GM18907 (cell line): ENCODE measurements around the gene SMTN.
"Not testable (repeated sequence)": the region's sequence is repeated elsewhere in the genome, so short reads cannot be mapped to it uniquely, and the experiment has no call there.

ENCODE experiments used
- ATAC-seq: cut with Tn5 transposase; IDR thresholded peaks from one replicate; pipeline ENCODE4 v1.9.1; 2021; ENCODE audit warnings: mild to moderate bottlenecking, moderate library complexity; ENCODE audit not compliant: unreplicated experiment

The SMTN gene

DNA sequence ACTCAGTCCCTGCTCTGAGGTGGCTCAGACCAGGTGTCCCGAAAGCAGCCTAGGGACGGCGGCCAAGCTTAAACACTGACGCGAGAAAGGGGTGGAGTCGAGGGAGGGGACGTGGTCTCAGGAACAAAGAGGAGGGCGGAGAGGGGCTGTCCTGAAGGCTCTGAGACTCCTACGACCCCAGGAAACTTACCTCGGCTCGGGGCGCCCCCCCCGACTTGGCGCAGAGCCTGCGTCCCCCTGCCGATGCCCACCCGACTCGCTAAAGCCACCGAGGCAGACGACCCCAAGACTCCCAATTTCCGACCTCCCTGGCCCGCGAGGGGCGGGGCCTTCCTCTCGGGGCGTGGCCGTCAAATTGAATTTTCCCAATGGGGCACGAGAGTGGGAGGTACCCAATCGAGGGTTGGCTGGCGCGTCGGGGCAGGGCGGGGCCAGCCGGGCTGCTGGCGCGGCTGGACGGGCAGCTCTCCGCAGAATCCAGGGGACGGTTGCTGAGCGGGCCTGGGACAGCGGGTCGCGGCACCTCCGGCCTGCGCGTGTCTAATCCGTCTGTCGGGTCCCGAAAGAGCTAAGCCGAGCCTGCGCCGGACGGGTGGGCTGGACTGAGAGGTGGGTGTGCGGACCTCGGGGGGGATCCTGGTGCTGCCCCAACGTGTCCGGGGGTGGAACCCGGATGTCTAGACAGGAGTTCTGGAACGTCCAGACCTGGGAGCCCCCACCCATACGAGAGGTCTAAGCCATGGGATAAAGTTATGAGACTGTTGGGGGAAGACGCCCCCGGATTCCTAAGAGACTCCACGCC, at the start of gene SMTN:
SMTN (plus strand) TSS at position 471 of the 802 bp plus-strand sequence. CDS start 1,941 bp downstream, outside the sequence.
- peak; percentile 48 for ATAC-seq

DNA sequence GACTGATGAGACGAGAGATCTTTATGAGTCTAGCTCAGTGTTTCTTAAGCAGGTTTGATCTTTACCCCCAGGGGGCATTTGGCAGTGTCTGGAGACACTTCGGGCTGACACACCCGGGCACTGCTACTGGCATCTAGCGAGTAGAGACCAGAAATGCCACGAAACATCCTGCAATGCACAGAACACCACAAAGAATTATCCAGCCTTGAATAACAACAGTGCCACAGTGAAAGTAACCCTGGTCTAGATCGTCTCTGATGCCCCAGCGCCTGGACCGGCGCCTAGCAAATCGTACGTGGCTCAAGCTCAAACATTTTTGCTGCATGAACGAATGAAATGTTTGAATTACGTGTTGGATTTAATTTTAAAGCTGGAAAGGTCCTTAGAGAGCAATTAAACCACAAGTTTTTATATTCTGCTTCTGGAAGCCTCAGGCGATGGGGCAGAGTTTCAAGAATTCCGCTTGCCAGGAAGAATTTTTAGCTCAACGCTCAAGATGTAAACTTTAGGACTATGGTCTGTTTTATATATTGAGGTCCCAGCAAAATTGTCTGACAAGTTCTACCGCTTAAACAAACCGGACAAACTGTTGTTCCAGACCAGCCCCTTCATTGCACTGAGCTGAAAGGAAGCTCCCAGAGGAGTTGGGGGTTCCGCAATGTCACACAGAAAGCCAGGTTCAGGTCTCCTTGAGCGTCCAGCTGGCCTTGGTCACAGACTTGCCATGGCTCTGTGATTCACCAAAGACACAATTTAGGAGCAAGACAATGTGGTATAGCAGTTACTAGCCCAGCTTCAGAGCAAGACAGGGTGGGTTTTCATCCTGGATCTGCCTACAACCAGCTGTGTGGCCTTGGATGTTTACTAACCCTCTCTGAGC, 44.2 kb upstream of the SMTN start:
- ATAC-seq: no peak

DNA sequence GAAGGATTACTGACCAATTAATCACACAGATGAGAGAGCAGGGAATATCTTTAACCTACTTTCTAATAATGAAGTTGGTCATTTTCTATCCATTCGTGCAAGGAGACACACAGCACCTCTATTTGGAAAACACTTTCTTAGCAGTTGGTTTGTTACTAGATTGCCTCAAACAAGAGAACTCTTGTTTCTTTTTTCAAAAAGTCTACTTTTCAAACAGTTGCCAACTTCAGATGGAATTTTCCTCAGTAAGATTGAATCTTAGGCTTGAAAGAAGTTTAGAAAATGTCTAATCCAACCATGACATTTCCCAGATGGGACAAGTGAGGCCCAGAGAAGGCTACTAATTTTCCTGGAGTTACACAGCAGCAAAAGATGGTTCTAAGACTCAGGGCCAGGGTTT, 42.4 kb upstream of the SMTN start:
- ATAC-seq: no peak

DNA sequence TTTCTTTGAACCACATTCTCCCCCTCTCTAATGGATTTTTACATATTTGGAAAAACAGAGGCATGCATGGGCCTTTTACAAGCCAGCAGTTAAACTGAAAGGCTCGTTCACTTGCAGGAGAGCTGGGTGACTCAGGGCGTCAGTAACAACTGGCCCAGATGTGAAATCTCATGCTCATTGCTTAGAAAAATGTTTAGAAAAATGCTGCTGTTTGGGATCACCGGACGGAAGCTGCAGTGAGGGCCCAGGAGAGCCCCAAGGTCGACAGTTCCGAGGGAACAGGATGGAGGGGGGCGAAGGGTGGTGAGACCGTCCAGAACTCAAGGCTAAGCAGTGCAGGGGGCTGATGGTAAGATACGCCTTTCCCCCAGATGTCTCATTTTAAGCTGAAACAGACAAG, 41.7 kb upstream of the SMTN start:
- no peak for ATAC-seq

DNA sequence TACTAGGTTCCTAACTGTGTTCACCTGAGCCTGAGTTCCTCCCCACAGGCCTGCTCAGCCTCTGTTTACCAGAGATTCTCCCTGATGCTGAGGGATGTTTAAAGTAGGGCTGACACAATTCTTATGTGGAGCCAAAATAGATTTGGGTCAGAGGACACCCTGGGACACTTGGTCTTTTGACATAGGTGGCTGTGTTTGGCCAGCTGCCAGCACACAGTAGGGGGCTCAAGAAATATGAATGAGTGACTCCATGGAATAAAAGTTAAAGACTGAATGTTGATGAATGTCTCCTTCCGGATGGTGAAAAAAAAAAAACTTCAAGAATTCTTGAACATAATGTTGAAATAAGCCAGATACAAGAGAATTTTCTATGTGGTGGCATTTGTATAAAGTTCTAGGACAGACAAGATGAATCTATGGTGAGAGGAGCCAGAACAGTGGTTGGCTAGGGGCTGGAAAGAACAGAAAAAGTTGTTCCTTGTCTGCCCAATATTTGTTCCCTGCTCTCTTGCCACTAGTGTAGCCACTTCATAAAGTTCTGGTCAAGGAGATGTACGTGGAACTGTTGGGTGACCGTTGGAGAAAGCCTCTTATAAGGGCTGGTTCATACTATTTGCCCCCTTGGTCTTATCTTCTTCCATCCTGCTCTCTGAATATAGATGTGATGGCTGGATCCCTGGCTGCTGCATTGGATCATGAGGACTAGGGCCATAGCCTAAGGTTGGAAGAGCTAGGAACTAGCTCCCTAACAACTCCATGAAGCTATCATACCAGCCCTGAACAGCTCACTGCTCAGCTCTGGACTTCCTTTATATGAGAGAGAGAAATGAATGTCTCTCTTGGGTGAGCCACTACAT, 40.3 kb upstream of the SMTN start:
- ATAC-seq: no peak

DNA sequence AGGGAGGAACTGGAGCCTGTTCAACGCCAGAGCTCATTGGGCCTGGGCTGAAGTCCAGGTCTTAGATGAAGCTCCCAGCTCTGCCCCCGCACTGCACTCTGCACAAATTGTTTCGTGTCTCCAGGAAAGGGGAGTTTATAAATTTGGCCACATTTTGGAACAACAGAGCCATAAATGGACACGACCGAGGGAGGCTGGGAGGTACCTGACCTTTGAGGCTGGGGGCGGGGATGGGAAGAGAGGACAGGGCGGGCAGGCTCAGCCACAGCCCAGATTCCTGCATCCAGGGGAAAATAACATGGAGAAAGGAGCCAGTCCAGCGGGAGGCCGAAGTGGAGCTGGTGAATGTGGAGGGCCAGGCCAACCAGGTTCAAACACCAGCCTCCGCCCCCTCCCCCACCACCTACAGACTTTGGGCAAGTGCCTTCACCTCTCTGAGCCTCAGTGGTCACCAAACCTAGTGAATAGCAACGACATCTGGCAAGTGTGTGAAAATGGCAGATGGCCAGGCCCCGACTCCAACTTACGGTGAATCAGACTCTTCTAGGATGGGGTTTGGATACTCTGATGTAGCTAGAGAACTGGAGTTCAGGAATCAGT, 36.8 kb upstream of the SMTN start:
- no peak for ATAC-seq

DNA sequence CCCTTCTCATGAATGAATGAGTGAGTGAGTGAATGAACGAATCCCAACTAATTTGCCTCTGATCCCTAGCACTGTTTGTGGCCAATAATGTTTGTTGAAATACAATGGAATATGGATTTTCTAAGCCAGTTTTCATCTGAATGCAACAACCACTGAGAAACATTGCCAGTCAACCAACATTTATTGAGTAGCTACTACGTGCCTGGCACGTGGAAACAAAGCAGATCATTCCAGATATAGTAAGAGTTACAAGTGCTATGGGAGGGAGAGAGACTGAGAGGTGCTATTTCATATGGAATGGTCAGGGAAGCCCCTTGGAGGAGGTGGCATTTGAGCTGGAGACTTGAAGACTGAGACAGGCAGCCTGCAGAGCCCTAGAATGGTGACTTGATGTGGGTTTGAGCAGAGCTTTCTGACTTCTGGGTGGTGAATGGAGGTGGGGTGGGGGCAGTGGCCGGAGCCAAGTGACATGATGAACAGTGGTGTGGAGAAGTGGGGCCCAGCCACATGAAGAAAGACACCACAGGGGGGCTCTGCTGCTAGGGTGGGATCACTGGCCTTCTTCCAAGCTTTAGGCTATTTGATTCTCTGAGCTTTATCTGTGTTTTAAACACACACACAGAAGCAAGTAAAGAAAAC, 35.1 kb upstream of the SMTN start:
- no peak for ATAC-seq

DNA sequence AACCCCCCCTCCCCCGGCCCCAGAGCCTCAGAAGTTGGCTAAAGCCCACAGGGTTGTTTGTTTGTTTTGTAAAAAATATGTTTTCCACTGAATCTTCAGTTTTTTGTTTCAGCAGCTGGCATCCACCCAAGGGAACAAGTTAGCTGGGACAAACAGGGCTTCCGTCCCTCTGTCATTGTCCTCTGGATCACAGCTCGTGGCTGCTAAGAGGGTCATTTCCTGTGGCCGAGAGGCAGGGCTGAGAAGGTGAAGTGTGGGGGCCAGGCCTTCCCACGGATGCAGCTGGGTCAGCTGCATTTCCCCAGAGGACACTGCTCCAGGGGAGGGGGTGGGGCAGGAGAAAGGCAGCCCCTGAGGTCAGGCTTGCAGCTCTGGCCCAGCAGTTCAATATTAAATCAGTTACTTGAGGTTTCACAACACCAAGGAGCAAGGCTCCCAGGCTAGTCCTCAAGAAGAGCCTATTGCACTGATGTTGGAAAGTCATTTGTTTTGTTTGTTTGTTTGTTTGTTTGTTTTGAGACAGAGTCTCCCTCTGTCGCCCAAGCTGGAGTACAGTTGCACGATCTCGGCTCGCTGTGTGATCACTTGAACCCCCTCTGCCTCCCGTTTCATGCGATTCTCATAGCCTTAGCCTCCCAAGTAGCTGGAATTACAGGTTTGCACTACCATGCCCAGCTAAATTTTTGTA, 34.4 kb upstream of the SMTN start:
- ATAC-seq: no peak

DNA sequence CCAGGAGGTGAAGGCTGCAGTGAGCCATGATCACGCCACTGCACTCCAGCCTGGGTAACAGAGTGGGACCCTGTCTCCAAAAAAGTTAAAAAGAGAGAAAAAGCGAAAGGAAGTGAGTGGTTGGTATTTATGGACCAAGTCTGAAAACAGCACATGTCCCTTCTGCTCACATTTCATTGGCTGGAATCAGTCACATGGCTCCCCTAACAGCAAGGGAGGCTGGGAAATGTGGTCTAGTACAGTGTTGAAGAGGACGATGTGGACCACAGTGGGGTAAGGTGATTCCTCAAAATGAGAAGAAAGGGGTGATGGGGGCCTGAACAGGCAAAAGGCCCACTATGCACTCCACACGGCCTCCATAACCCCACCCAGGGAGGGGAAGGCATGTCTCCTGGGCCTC, 32.5 kb upstream of the SMTN start:
- no peak for ATAC-seq

DNA sequence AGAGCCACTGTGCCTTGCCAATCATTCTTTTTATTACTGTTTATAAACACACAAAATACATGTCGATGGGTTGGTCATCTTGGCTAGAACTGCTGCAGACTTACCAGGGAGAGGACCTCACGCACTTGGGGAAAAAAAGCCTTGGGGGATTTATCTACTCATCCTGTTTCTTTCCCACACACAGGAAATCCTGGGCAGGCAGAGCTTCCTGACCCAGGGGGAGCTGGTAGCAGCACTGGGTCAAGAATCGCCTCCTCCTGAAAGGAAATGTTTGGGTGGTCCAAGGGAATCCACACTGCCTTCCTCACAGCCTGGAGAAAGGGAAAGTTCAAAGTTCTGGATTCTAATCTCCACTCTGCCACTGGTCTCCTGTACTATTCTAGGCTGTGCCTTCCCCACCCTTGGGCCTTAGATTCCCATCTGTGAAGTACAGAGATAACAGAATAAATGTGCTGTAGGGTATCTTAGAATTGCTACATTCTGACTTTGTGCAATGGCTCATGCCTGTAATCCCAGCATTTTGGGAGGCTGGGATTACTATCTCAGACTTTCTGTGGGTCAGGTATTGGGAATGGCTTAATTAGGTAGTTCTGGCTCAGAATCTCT, 31.2 kb upstream of the SMTN start:
- no peak for ATAC-seq

DNA sequence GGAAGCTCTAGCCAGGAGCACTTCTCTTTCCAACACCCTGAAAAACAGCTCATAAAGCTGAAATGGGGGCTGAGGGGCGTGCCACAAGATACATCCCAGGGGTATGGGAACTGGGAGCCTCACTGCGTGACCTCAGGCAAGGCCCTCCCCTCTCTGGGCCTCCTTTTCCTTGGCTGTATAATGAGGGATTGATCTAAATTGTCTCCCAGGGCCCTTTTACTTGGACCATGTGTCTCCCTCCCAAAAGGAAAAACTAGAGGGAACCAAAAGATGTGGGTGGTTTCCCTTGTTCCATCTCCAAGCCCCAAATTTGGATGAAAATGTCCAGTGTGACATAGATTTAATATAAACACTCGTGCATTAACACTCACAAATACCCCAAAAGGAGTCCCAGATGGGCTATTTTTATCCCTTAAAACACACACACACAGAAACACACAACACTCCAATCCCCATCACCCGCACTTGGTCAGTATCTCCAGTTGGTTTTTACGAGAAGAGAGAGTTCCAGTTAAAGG, 25.9 kb upstream of the SMTN start:
- ATAC-seq: no peak

DNA sequence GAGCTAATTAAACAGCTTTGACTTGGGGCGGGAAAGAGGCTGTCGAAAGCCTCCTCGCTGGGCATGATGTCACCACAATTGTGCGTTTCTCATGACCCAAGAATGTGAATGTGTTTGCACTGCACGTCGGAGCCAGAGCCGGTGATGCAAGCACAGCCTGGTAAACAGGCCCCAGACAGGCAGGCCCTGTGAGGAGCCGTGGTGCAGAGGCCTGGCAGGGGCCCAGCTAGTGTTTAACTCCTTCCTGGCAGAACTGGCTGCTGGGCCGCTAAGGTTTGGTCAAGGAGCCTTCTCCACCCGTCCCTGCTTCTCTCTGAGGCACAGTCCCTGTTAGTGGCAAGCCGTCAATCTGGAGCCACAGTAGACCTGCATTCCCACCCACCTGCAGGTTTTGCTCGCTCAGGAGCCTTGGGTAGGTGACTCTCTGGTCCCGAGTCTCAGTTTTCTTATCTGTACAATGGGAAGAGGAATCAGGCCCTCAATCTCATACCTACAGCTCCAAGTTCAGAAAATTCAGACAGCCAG, 25.4 kb upstream of the SMTN start:
- ATAC-seq: no peak

DNA sequence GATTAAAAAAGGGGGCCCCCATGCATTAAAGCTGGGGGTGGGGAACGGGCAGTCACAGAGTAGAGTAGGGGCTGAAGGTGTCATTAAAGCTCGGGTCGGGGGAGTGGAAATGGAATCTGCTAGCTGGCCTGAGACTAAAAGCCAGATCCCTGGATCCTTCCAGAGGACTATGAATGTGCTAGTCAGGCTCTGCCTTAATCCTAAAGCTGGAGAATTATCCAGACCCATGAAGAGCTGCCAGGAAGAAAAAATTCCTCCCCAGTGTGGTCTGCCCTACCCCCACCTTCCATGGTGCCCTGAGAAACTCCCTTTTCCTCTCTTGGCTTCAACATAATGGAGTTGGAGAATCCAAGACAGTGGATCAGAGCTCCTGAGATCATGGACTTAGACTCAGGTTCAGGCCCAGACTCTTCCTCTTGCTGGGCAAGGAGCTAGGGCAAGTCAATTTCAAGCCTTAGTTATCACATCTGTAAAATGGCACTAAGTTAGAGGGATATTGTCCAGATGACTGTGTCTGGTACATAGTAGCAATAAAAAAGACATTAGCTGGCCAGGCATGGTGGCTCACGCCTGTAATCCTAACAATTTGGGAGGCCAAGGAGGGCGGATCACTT, 24.0 kb upstream of the SMTN start:
- no peak for ATAC-seq

DNA sequence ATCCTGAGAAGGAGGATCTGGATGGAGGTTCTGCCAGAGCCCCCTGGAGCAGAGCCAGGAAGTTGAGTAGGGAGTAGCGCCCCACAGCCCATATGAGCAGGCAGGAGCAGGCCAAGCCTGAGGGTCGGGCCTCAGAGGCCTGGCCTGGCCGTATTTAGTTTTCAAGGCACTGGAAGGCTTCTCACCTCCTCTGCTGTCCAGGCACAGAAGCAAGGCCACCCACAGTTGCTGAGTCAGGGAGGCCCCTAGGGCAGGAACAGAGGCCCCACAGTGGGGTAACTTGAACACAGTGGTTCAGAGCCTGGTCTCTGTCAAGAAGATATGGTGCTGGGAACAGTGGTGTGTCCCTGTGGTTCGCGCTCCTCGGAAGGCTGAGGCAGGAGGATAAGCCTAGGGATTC, 21.5 kb upstream of the SMTN start:
- ATAC-seq: not testable (repeated sequence)

DNA sequence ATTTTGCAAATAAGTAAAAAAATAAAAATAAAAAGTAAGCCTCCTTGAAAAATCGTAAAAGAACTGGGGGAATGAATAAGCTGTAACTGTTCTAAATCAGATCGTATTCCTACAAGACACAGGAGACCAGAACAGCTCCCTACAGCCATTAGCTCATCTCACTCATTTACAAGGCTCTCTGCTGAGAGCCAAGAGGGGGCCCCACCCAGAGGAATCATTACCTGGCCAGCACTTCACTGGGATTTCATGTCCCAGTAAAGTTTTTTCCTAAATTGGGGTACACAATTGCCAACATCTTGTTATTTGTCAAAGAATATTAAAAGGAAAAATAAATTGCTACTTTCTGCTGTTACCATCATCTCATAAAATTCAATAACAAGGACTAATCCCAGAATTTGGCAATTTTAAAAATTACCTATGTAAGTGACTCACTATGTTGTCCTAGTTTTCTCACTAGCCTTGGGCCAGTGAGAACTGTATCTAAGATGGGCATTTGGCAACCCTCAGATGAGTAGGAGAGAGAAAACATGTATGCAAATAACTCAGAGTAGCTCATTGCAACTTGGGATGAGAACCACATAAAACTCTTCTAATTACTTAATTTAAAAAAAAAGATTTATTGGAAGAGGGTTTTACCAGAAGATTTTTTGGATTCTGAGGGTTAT, 18.4 kb upstream of the SMTN start:
- no peak for ATAC-seq

DNA sequence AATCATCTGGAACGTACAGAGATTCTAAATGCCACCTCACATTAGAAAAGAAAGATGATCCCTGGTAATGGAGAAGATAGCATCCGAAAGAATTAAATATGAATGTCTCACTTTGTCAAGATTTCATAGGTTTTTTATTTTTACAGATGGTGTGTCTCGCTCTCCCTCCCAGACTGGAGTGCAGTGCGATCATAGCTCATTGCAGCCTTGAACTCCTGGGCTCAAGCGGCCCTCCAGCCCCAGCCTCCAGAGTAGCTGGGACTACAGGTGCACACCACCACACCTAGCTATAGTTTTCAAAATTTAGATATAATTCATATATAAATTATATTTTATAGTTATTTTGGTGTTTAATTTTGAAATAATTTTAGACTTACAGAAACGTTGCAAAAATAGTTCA, 16.7 kb upstream of the SMTN start:
- ATAC-seq: no peak

DNA sequence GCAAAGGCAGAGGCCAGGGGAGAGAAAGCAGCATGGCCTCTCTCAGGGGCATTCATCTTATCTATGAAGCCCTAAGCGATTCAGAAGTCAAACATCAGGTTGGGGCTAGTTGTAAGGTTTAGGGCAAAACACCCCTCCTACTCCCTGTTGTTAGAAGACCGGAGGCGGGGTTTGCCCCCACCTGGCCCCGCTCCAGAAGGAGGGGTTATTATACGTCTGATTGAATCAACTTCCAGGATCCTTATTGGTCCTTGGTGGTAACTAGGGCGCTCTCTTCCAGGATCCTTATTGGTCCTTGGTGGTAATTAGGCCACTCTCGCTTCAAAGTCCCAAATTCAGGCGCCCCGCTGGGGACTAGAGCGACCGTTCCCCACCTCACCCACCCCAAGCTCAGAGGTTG, 12.1 kb upstream of the SMTN start:
- ATAC-seq: no peak
